Astrocyte (in vitro differentiated cells and primary cell): Measurements from ENCODE around the gene CFC1. TPM values are rescaled to one million over a fixed set of nuclear protein-coding genes. Genes with fewer than 3 reads are reported as not detected.
"Not testable (repeated sequence)": the region's sequence is repeated elsewhere in the genome, so short reads cannot be mapped to it uniquely, and the experiment has no call there.

Experiments
- DNase-seq: peaks from one replicate; pipeline ENCODE4 v3.0.0-alpha.2; 2010; ENCODE audit warnings: low read depth
- FAIRE-seq: peaks from 2 replicates; lab custom pipeline; 2011; peaks lifted over from hg19 to GRCh38; lab: Jason Lieb, UNC
- H2AFZ ChIP-seq: 2 replicates; pipeline ENCODE4 v1.6.0; 2012; ENCODE audit warnings: low read depth, low read length, inconsistent platforms
- H3K27ac ChIP-seq: 2 replicates; pipeline ENCODE4 v1.5.1; 2011; ENCODE audit warnings: low read depth, low read length, inconsistent platforms
- H3K27me3 ChIP-seq: 2 replicates; pipeline ENCODE4 v1.6.0; 2011; ENCODE audit warnings: low read length, inconsistent platforms; ENCODE audit not compliant: insufficient read depth
- H3K36me3 ChIP-seq: 2 replicates; pipeline ENCODE4 v1.5.1; 2011; ENCODE audit warnings: low read length, inconsistent platforms; ENCODE audit not compliant: insufficient read depth
- H3K4me1 ChIP-seq: 2 replicates; pipeline ENCODE4 v1.5.1; 2011; ENCODE audit warnings: low read length, inconsistent platforms; ENCODE audit not compliant: insufficient read depth
- H3K4me2 ChIP-seq: 2 replicates; pipeline ENCODE4 v1.6.0; 2012; ENCODE audit warnings: low read length, inconsistent platforms
- H3K4me3 ChIP-seq: 2 replicates; pipeline ENCODE4 v1.5.1; 2011; ENCODE audit warnings: low read depth, mild to moderate bottlenecking, low read length, inconsistent platforms; ENCODE audit not compliant: insufficient read depth
- H3K79me2 ChIP-seq: 2 replicates; pipeline ENCODE4 v1.6.0; 2012; ENCODE audit warnings: mild to moderate bottlenecking, low read length, inconsistent platforms; ENCODE audit not compliant: insufficient read depth
- H3K9ac ChIP-seq: 2 replicates; pipeline ENCODE4 v1.6.0; 2012; ENCODE audit warnings: mild to moderate bottlenecking, low read length, inconsistent platforms
- H3K9me3 ChIP-seq: 2 replicates; pipeline ENCODE4 v1.5.1; 2012; ENCODE audit warnings: low read depth, mild to moderate bottlenecking, low read length, inconsistent platforms; ENCODE audit not compliant: insufficient read depth
- H4K20me1 ChIP-seq: 2 replicates; pipeline ENCODE4 v1.6.0; 2012; ENCODE audit warnings: low read length, inconsistent platforms; ENCODE audit not compliant: insufficient read depth
- H3K27ac Mint-ChIP-seq: one replicate; pipeline ENCODE4 v1.8.0; 2021; ENCODE audit warnings: mild to moderate bottlenecking, mixed read lengths; ENCODE audit not compliant: unreplicated experiment
- H3K27me3 Mint-ChIP-seq: one replicate; pipeline ENCODE4 v1.8.0; 2021; ENCODE audit warnings: low read depth, mixed read lengths; ENCODE audit not compliant: unreplicated experiment
- H3K36me3 Mint-ChIP-seq: one replicate; pipeline ENCODE4 v1.8.0; 2021; ENCODE audit warnings: low read depth, mixed read lengths; ENCODE audit not compliant: unreplicated experiment
- H3K4me1 Mint-ChIP-seq: one replicate; pipeline ENCODE4 v1.8.0; 2021; ENCODE audit warnings: low read depth, mixed read lengths; ENCODE audit not compliant: unreplicated experiment
- H3K4me3 Mint-ChIP-seq: one replicate; pipeline ENCODE4 v1.8.0; 2021; ENCODE audit warnings: mild to moderate bottlenecking, moderate library complexity, mixed read lengths; ENCODE audit not compliant: unreplicated experiment
- H3K9me3 Mint-ChIP-seq: one replicate; pipeline ENCODE4 v1.8.0; 2021; ENCODE audit warnings: mild to moderate bottlenecking, mixed read lengths; ENCODE audit not compliant: unreplicated experiment
- total RNA-seq: library from RNA; stranded (reverse); gene quantifications from 2 replicates; pipeline ENCODE4 v1.2.1, GENCODE V29; 2021

Gene CFC1
- total RNA-seq, 1 donor from 2014 or later, result not detected

GRCh38 chr2:130577559-130577958 lies 21.8 kb downstream of the CFC1 start:
- H3K27me3 Mint-ChIP-seq, H3K27ac Mint-ChIP-seq, H3K4me1 ChIP-seq, H3K9me3 ChIP-seq, DNase-seq, H3K9ac ChIP-seq, H3K4me3 ChIP-seq, H3K36me3 Mint-ChIP-seq, H3K27me3 ChIP-seq, FAIRE-seq, H3K4me1 Mint-ChIP-seq, H3K9me3 Mint-ChIP-seq, H3K27ac ChIP-seq, H2AFZ ChIP-seq, H4K20me1 ChIP-seq, H3K4me3 Mint-ChIP-seq, H3K4me2 ChIP-seq, H3K36me3 ChIP-seq, H3K79me2 ChIP-seq: not testable (repeated sequence)

GRCh38 chr2:130576209-130576784 lies 23.1 kb downstream of the CFC1 start:
- not testable (repeated sequence) for H3K9me3 Mint-ChIP-seq, H3K4me3 Mint-ChIP-seq, DNase-seq, H3K9me3 ChIP-seq, H3K27me3 Mint-ChIP-seq, H3K27me3 ChIP-seq, H2AFZ ChIP-seq, H3K4me1 ChIP-seq, H3K9ac ChIP-seq, H4K20me1 ChIP-seq, FAIRE-seq, H3K4me2 ChIP-seq, H3K36me3 ChIP-seq, H3K4me3 ChIP-seq, H3K36me3 Mint-ChIP-seq, H3K4me1 Mint-ChIP-seq, H3K79me2 ChIP-seq, H3K27ac ChIP-seq, H3K27ac Mint-ChIP-seq

GRCh38 chr2:130574230-130574629 lies 25.1 kb downstream of the CFC1 start:
- not testable (repeated sequence) for H3K9me3 ChIP-seq, FAIRE-seq, H3K4me1 Mint-ChIP-seq, H2AFZ ChIP-seq, H3K79me2 ChIP-seq, H3K4me1 ChIP-seq, H3K4me3 Mint-ChIP-seq, H3K27me3 ChIP-seq, H3K36me3 Mint-ChIP-seq, H3K9me3 Mint-ChIP-seq, H4K20me1 ChIP-seq, H3K27ac ChIP-seq, DNase-seq, H3K27me3 Mint-ChIP-seq, H3K36me3 ChIP-seq, H3K4me2 ChIP-seq, H3K27ac Mint-ChIP-seq, H3K4me3 ChIP-seq, H3K9ac ChIP-seq

GRCh38 chr2:130571929-130572328 lies 27.4 kb downstream of the CFC1 start:
- H3K9me3 ChIP-seq, H4K20me1 ChIP-seq, H3K4me2 ChIP-seq, H3K4me3 Mint-ChIP-seq, H3K79me2 ChIP-seq, H3K27ac Mint-ChIP-seq, H3K27me3 Mint-ChIP-seq, H3K9ac ChIP-seq, H3K27me3 ChIP-seq, H3K4me3 ChIP-seq, FAIRE-seq, H3K9me3 Mint-ChIP-seq, H3K36me3 ChIP-seq, H2AFZ ChIP-seq, H3K27ac ChIP-seq, H3K4me1 ChIP-seq, H3K36me3 Mint-ChIP-seq, DNase-seq, H3K4me1 Mint-ChIP-seq: not testable (repeated sequence)

GRCh38 chr2:130566165-130566564 lies 33.2 kb downstream of the CFC1 start:
- H3K9ac ChIP-seq, H3K9me3 ChIP-seq, H3K27ac ChIP-seq, H3K4me1 Mint-ChIP-seq, FAIRE-seq, H3K36me3 Mint-ChIP-seq, H3K4me3 ChIP-seq, H3K27ac Mint-ChIP-seq, H3K36me3 ChIP-seq, H2AFZ ChIP-seq, H4K20me1 ChIP-seq, H3K4me1 ChIP-seq, H3K9me3 Mint-ChIP-seq, H3K4me2 ChIP-seq, H3K27me3 Mint-ChIP-seq, DNase-seq, H3K27me3 ChIP-seq, H3K4me3 Mint-ChIP-seq, H3K79me2 ChIP-seq: not testable (repeated sequence)

GRCh38 chr2:130556441-130556840 lies 42.9 kb downstream of the CFC1 start:
- not testable (repeated sequence) for H3K36me3 Mint-ChIP-seq, H3K4me2 ChIP-seq, H3K27ac Mint-ChIP-seq, H4K20me1 ChIP-seq, H3K9me3 Mint-ChIP-seq, H3K79me2 ChIP-seq, H3K9ac ChIP-seq, FAIRE-seq, H3K4me3 ChIP-seq, DNase-seq, H2AFZ ChIP-seq, H3K36me3 ChIP-seq, H3K4me3 Mint-ChIP-seq, H3K4me1 ChIP-seq, H3K4me1 Mint-ChIP-seq, H3K9me3 ChIP-seq, H3K27ac ChIP-seq, H3K27me3 Mint-ChIP-seq, H3K27me3 ChIP-seq
